K562 (cell line): ENCODE measurements around the gene MTARC2.

ENCODE experiments used
- CREB1 ChIP-seq, 2 experiments: sonication (generic) in 1 of 2; formaldehyde crosslinking in 1 of 2; IDR thresholded peaks; 2 replicates each; pipeline versions ENCODE4 v1.6.1 to v1.8.0; 2012 to 2022; ENCODE audit warnings: inconsistent platforms in 1 of 2, mild to moderate bottlenecking in 1 of 2, missing genetic modification reagents in 1 of 2, moderate library complexity in 1 of 2
- RUNX1 ChIP-seq: sonication (generic); IDR thresholded peaks from 2 replicates; pipeline ENCODE4 v1.6.1; 2016; ENCODE audit warnings: antibody characterized with exemption, low read depth
- ZNF699 ChIP-seq: fragments of 250-450 bp; sonication (Bioruptor Pico); IDR thresholded peaks from 2 replicates; pipeline ENCODE4 v1.8.0; 2021; ENCODE audit warnings: mild to moderate bottlenecking, moderate library complexity; ENCODE audit not compliant: insufficient replicate concordance

GRCh38 chr1:220808345-220809186 lies 60.4 kb downstream of the MTARC2 start:
- TF ChIP-seq RUNX1, result no peak
- no peak for TF ChIP-seq CREB1 (IDR thresholded peaks at IDR 0.05)
- no peak for TF ChIP-seq CREB1 (CRISPR knock-in tag; IDR thresholded peaks at IDR 0.05)
- TF ChIP-seq ZNF699 (CRISPR knock-in tag), result no peak
